MCF 10A (cell line): Measurements from ENCODE around the gene NECAB3. TPM values are rescaled to one million over a fixed set of nuclear protein-coding genes. Genes with fewer than 3 reads are reported as not detected.

Source experiments
- BruUV-seq: library from RNA; stranded (reverse); fragments of 400-500 nt; replicated peaks from 2 replicates; lab custom pipeline; 2021; lab: Mats Ljungman, UMichigan
- CTCF ChIA-PET: fragments of 300-600 bp; sonication (Branson Sonifier 250); formaldehyde crosslinking; extraction: SDS; loops from one replicate; lab custom pipeline; 2021; ENCODE audit warnings: antibody characterized with exemption, inconsistent platforms; lab: Yijun Ruan, JAX
- POLR2A ChIA-PET: fragments of 300-600, 350-650 bp; sonication (Branson Sonifier 250); formaldehyde crosslinking; extraction: SDS; loops from one replicate; lab custom pipeline; 2020; ENCODE audit warnings: antibody characterized with exemption, inconsistent platforms; lab: Yijun Ruan, JAX
- DNase-seq: peaks from one replicate; pipeline ENCODE4 v3.0.0-alpha.2; 2018; ENCODE audit not compliant: unreplicated experiment
- H3K27ac Mint-ChIP-seq: one replicate; pipeline ENCODE4 v1.8.0; 2022; ENCODE audit warnings: mild to moderate bottlenecking, low read depth, mixed read lengths; ENCODE audit not compliant: unreplicated experiment
- H3K27me3 Mint-ChIP-seq: one replicate; pipeline ENCODE4 v1.8.0; 2022; ENCODE audit warnings: mixed read lengths; ENCODE audit not compliant: insufficient read depth, unreplicated experiment
- H3K36me3 Mint-ChIP-seq: one replicate; pipeline ENCODE4 v1.8.0; 2022; ENCODE audit warnings: mild to moderate bottlenecking, moderate library complexity, mixed read lengths; ENCODE audit not compliant: insufficient read depth, unreplicated experiment
- H3K4me1 Mint-ChIP-seq: one replicate; pipeline ENCODE4 v1.8.0; 2022; ENCODE audit warnings: mixed read lengths; ENCODE audit not compliant: insufficient read depth, unreplicated experiment
- H3K4me3 Mint-ChIP-seq: one replicate; pipeline ENCODE4 v1.8.0; 2022; ENCODE audit warnings: mild to moderate bottlenecking, moderate library complexity, mixed read lengths; ENCODE audit not compliant: unreplicated experiment
- H3K9me3 Mint-ChIP-seq: one replicate; pipeline ENCODE4 v1.8.0; 2022; ENCODE audit warnings: mixed read lengths; ENCODE audit not compliant: unreplicated experiment
- CTCF ChIP-seq: fragments of 200-600 bp; IDR thresholded peaks from one replicate; pipeline ENCODE4 v1.8.0; 2022; ENCODE audit warnings: antibody characterized with exemption, mild to moderate bottlenecking; ENCODE audit not compliant: unreplicated experiment
- intact Hi-C: fragments of 100-400 bp; cut with micrococcal nuclease; formaldehyde crosslinking; loops from 2 replicates; pipeline ENCODE4 v1.14.1; 2022
- total RNA-seq: library from RNA; stranded (reverse); gene quantifications from 2 replicates; pipeline ENCODE4 v1.2.3, GENCODE V29; 2022

NECAB3 gene
- total RNA-seq, 1 experiment from 2014 or later, result 15.1 TPM

- no peak overlapping the region for H3K27ac Mint-ChIP-seq
- no peak overlapping the region for H3K4me3 Mint-ChIP-seq
- no peak for DNase-seq
- intact Hi-C loops, result loop anchor here (10.0 kb wide), 1 partner anchor 126 kb away; the partner anchor contains the start of gene CHMP4B
- peaks cover 13% of the 10 kb centered on the region for H3K4me1 Mint-ChIP-seq
- BruUV-seq, result no TSS peak
- ChIA-PET POLR2A (interaction anchor here (0.8 kb wide), 1 partner anchor 172 kb away, joined by 3 read pairs; no protein-coding TSS in a partner anchor), CTCF (interaction anchor here (0.6 kb wide), 1 partner anchor 90 kb away, joined by 3 read pairs; no protein-coding TSS in a partner anchor)
- H3K9me3 Mint-ChIP-seq, result no peaks in the 10 kb centered on the region
- no peaks in the 10 kb centered on the region for H3K27me3 Mint-ChIP-seq
- peaks cover 4% of the 10 kb centered on the region for H3K36me3 Mint-ChIP-seq
- TF ChIP-seq CTCF, result no peak
Measured at GRCh38 chr20:33688938-33689424, 14.8 kb upstream of the NECAB3 start.

- no TSS peak for BruUV-seq
- H3K9me3 Mint-ChIP-seq, result no peaks in the 10 kb centered on the region
- intact Hi-C loops, result loop anchor here (10.0 kb wide), 1 partner anchor 127 kb away; the partner anchor contains the start of gene CHMP4B
- DNase-seq, result no peak
- no peaks in the 10 kb centered on the region for H3K27me3 Mint-ChIP-seq
- no peak overlapping the region for H3K4me3 Mint-ChIP-seq
- ChIA-PET CTCF (interaction anchor here (0.7 to 2.2 kb wide), 2 partner anchors 20 to 32 kb away, joined by 4 to 7 read pairs; partner anchors contain the start of gene PXMP4), POLR2A (interaction anchor here (0.7 kb wide), 1 partner anchor 217 kb away, joined by 3 read pairs; no protein-coding TSS in a partner anchor)
- peaks cover 4% of the 10 kb centered on the region for H3K36me3 Mint-ChIP-seq
- H3K4me1 Mint-ChIP-seq, result peaks cover 13% of the 10 kb centered on the region
- no peak overlapping the region for H3K27ac Mint-ChIP-seq
- TF ChIP-seq CTCF, result no peak
Measured at GRCh38 chr20:33687993-33688937, 14.0 kb upstream of the NECAB3 start.

GRCh38 chr20:33687370-33687915 is 13.2 kb upstream of the NECAB3 start:
- ChIA-PET POLR2A (interaction anchor here (0.6 to 0.7 kb wide), 4 partner anchors 17 to 489 kb away, joined by 3 to 5 read pairs (median 3); no protein-coding TSS in a partner anchor), CTCF (interaction anchor here (0.7 to 2.2 kb wide), 2 partner anchors 19 to 33 kb away, joined by 4 to 7 read pairs; partner anchors contain the start of gene PXMP4)
- Mint-ChIP-seq H3K27me3 (no peaks in the 10 kb centered on the region), H3K4me3 (no peak overlapping the region), H3K36me3 (peaks cover 4% of the 10 kb centered on the region), H3K4me1 (peaks cover 13% of the 10 kb centered on the region), H3K9me3 (no peaks in the 10 kb centered on the region), H3K27ac (no peak overlapping the region)
- TF ChIP-seq CTCF, result no peak
- BruUV-seq, result no TSS peak
- intact Hi-C loops, result loop anchor here (10.0 kb wide), 1 partner anchor 127 kb away; the partner anchor contains the start of gene CHMP4B
- no peak for DNase-seq
